ENCODE measurements around the gene TCF25. TPM values are rescaled to one million over a fixed set of nuclear protein-coding genes. Genes with fewer than 3 reads are reported as not detected.

The TCF25 gene
- total RNA-seq, 1 experiment from 2014 or later: 270 TPM

DNA sequence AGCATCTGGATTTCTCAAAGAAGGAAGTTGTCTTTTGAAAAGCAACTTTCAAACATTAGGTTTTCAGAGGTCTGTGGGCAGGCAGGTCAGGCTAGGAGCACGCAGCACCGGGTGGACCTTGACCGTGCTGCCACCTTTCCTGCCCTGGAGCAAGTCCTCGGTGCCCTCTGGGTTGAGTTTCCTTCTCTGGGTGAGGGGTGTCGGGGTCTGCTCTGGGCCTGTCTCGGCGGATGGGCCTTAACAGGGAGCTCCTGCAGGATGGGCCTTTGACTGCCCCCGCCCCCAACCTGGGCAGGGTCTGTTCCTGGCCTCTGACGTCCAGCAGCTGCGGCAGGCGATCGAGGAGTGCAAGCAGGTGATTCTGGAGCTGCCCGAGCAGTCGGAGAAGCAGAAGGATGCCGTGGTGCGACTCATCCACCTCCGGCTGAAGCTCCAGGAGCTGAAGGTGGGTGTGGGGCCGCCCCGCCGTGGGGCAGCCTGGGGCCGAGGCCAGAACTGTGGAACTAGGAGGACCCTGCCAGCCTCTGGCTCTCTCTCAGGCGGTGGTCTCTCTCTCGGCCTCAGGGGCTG, 83.9 kb downstream of the TCF25 start:
- CTCF ChIA-PET: interaction anchor here (0.6 kb wide), 1 partner anchor 256 kb away, joined by 6 read pairs; the partner anchor contains the start of gene SPATA2L
- no peak for TF ChIP-seq CTCF (IDR thresholded peaks at IDR 0.05; ENCODE audit: unreplicated experiment)
- no peak overlapping the region for H3K27ac Mint-ChIP-seq (ENCODE audit: unreplicated experiment)
- no peak for DNase-seq
- peaks cover 24% of the 10 kb centered on the region for H3K36me3 Mint-ChIP-seq (ENCODE audit: insufficient read depth, unreplicated experiment)
- H3K4me1 Mint-ChIP-seq (ENCODE audit: low read depth, unreplicated experiment): no peaks in the 10 kb centered on the region
- H3K4me3 Mint-ChIP-seq (ENCODE audit: low read depth, unreplicated experiment): no peak overlapping the region
- H3K9me3 Mint-ChIP-seq (ENCODE audit: low read depth, unreplicated experiment): no peaks in the 10 kb centered on the region
- BruUV-seq (replicated peaks): no TSS peak
- intact Hi-C loops (cut with micrococcal nuclease; ENCODE audit: unreplicated experiment): no loop called here
- no peaks in the 10 kb centered on the region for H3K27me3 Mint-ChIP-seq (ENCODE audit: unreplicated experiment)

DNA sequence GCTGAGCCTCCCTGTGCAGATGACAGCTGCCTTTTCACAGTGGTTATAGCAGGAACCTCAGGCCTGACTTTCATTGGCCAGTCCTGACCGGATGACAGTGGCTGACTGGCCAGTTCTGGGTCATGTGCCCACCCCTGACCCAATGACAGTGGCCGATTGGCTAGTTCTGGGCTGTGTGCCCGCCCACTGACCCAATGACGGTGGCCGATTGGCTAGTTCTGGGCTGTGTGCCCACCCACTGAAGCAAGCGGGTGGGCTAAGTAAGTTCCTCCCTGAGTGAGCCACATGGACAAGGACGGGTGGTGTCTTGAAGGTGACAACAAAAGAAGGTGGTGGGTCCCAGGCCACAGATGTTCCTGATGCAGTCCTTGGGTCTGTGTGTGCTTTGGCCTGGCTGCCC, 84.7 kb downstream of the TCF25 start:
- Mint-ChIP-seq H3K9me3 (ENCODE audit: low read depth, unreplicated experiment) (no peaks in the 10 kb centered on the region), H3K4me3 (ENCODE audit: low read depth, unreplicated experiment) (no peak overlapping the region), H3K4me1 (ENCODE audit: low read depth, unreplicated experiment) (no peaks in the 10 kb centered on the region), H3K27me3 (ENCODE audit: unreplicated experiment) (no peaks in the 10 kb centered on the region), H3K36me3 (ENCODE audit: insufficient read depth, unreplicated experiment) (peaks cover 24% of the 10 kb centered on the region), H3K27ac (ENCODE audit: unreplicated experiment) (no peak overlapping the region)
- no TSS peak for BruUV-seq (replicated peaks)
- no peak for TF ChIP-seq CTCF (IDR thresholded peaks at IDR 0.05; ENCODE audit: unreplicated experiment)
- intact Hi-C loops (cut with micrococcal nuclease; ENCODE audit: unreplicated experiment): no loop called here
- CTCF ChIA-PET: no interaction called here
- peak; percentile 20 for DNase-seq

DNA sequence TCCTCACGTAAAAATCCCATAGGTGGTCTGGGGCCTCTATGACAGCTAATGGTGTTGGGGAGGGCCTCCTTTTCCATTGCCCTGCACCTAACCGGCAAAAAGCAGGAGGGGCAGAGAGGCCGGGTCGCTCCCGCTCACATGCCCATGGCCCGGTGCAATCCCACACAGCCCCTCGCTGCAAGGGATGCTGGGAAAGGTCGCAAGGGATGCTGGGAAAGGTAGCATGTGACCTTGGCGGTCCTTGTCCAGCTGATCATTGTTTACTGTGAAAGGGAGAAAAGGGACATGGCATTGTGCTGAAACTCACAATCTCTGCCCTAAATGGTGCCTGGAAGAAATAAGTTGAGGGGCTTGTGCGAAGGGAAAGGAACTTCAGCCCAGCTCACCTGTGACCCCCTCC, 85.2 kb downstream of the TCF25 start:
- CTCF ChIA-PET: no interaction called here
- H3K27ac Mint-ChIP-seq (ENCODE audit: unreplicated experiment): no peak overlapping the region
- no peak overlapping the region for H3K4me3 Mint-ChIP-seq (ENCODE audit: low read depth, unreplicated experiment)
- no peaks in the 10 kb centered on the region for H3K4me1 Mint-ChIP-seq (ENCODE audit: low read depth, unreplicated experiment)
- no peaks in the 10 kb centered on the region for H3K9me3 Mint-ChIP-seq (ENCODE audit: low read depth, unreplicated experiment)
- no peak for TF ChIP-seq CTCF (IDR thresholded peaks at IDR 0.05; ENCODE audit: unreplicated experiment)
- peaks cover 24% of the 10 kb centered on the region for H3K36me3 Mint-ChIP-seq (ENCODE audit: insufficient read depth, unreplicated experiment)
- no peak for DNase-seq
- intact Hi-C loops (cut with micrococcal nuclease; ENCODE audit: unreplicated experiment): no loop called here
- no TSS peak for BruUV-seq (replicated peaks)
- no peaks in the 10 kb centered on the region for H3K27me3 Mint-ChIP-seq (ENCODE audit: unreplicated experiment)

GRCh38 chr16:89960966-89961365, 87.6 kb downstream of the TCF25 start:
- H3K27ac Mint-ChIP-seq (ENCODE audit: unreplicated experiment): no peak overlapping the region
- no peaks in the 10 kb centered on the region for H3K9me3 Mint-ChIP-seq (ENCODE audit: low read depth, unreplicated experiment)
- CTCF ChIA-PET: interaction anchor here (0.6 kb wide), 1 partner anchor 456 kb away, joined by 4 read pairs; no protein-coding TSS in a partner anchor
- no peak for TF ChIP-seq CTCF (IDR thresholded peaks at IDR 0.05; ENCODE audit: unreplicated experiment)
- H3K4me1 Mint-ChIP-seq (ENCODE audit: low read depth, unreplicated experiment): no peaks in the 10 kb centered on the region
- DNase-seq: no peak
- no TSS peak for BruUV-seq (replicated peaks)
- H3K36me3 Mint-ChIP-seq (ENCODE audit: insufficient read depth, unreplicated experiment): peaks cover 29% of the 10 kb centered on the region
- H3K4me3 Mint-ChIP-seq (ENCODE audit: low read depth, unreplicated experiment): no peak overlapping the region
- no peaks in the 10 kb centered on the region for H3K27me3 Mint-ChIP-seq (ENCODE audit: unreplicated experiment)
- intact Hi-C loops (cut with micrococcal nuclease; ENCODE audit: unreplicated experiment): no loop called here

Other genes with a start within 250 kb of the TCF25 start
- 132 and 135 TPM in 2 replicates for gene CHMP1A, start 215.9 kb upstream of the TCF25 start, total RNA-seq (2022)
- gene SPATA33, start 215.8 kb upstream of the TCF25 start, total RNA-seq (2022): 23.5 and 27.3 TPM in 2 replicates
- gene CDK10, start 186.9 kb upstream of the TCF25 start, total RNA-seq (2022): 102 and 106 TPM in 2 replicates
- 20.7 and 23.6 TPM in 2 replicates for gene SPATA2L, start 171.9 kb upstream of the TCF25 start, total RNA-seq (2022)
- gene VPS9D1, start 152.7 kb upstream of the TCF25 start, total RNA-seq (2022): 26.7 and 28.2 TPM in 2 replicates
- 30.6 and 37.2 TPM in 2 replicates for gene ZNF276, start 152.1 kb upstream of the TCF25 start, total RNA-seq (2022)
- 127 and 140 TPM in 2 replicates for gene FANCA, start 56.9 kb upstream of the TCF25 start, total RNA-seq (2022)
- 46.3 and 53.1 TPM in 2 replicates for gene SPIRE2, start 45.1 kb upstream of the TCF25 start, total RNA-seq (2022)
- gene MC1R, start 45.3 kb downstream of the TCF25 start, total RNA-seq (2022): 16.9 and 17.4 TPM in 2 replicates
- gene TUBB3, start 49.8 kb downstream of the TCF25 start, total RNA-seq (2022): 52.1 and 61.5 TPM in 2 replicates
- gene DEF8, start 75.2 kb downstream of the TCF25 start, total RNA-seq (2022): 67.0 and 70.1 TPM in 2 replicates
- 38.5 and 39.9 TPM in 2 replicates for gene DBNDD1, start 145.9 kb downstream of the TCF25 start, total RNA-seq (2022)
- not detected in 2 replicates for gene PRDM7, start 203.7 kb downstream of the TCF25 start, total RNA-seq (2022)

Data from Calu3 (cell line).